WTC11 (cell line): ENCODE results near the gene MYCBPAP. TPM values are rescaled to one million over a fixed set of nuclear protein-coding genes. Genes with fewer than 3 reads are reported as not detected.

ENCODE experiments used
- ATAC-seq: fragments of 200-7000 bp; cut with Tn5 transposase; 2 replicates; pipeline ENCODE4 v1.10.0; 2021; ENCODE audit warnings: mild to moderate bottlenecking, moderate library complexity
- CTCF ChIA-PET: fragments of 300-600 bp; sonication (Branson Sonifier 250); formaldehyde crosslinking; loops from one replicate; lab custom pipeline; 2021; ENCODE audit warnings: antibody characterized with exemption; lab: Charles Lee
- POLR2A ChIA-PET: fragments of 350-600 bp; sonication (Branson Sonifier 250); formaldehyde crosslinking; loops from one replicate; lab custom pipeline; 2021; ENCODE audit warnings: antibody characterized with exemption; lab: Charles Lee
- DNase-seq: peaks from one replicate; pipeline ENCODE4 v3.0.0; 2021; ENCODE audit warnings: low spot score
- H3K27ac Mint-ChIP-seq: 2 replicates; pipeline ENCODE4 v1.8.0; 2021; ENCODE audit warnings: mixed read lengths
- H3K27me3 Mint-ChIP-seq: 2 replicates; pipeline ENCODE4 v1.8.0; 2021; ENCODE audit warnings: low read depth, mild to moderate bottlenecking, moderate library complexity, mixed read lengths
- H3K36me3 Mint-ChIP-seq: 2 replicates; pipeline ENCODE4 v1.8.0; 2021; ENCODE audit warnings: mixed read lengths
- H3K4me1 Mint-ChIP-seq: 2 replicates; pipeline ENCODE4 v1.8.0; 2022; ENCODE audit warnings: mixed read lengths
- H3K4me3 Mint-ChIP-seq: 2 replicates; pipeline ENCODE4 v1.8.0; 2021; ENCODE audit warnings: mild to moderate bottlenecking, moderate library complexity, mixed read lengths
- H3K9me3 Mint-ChIP-seq: 2 replicates; pipeline ENCODE4 v1.8.0; 2021; ENCODE audit warnings: mixed read lengths
- AFF4 ChIP-seq: sonication (generic); formaldehyde crosslinking; IDR thresholded peaks from 2 replicates; pipeline ENCODE4 v1.8.1; 2023; ENCODE audit warnings: mild to moderate bottlenecking, missing genetic modification reagents, borderline replicate concordance
- CREM ChIP-seq: sonication (generic); formaldehyde crosslinking; IDR thresholded peaks from 2 replicates; pipeline ENCODE4 v1.8.1; 2022; ENCODE audit warnings: mild to moderate bottlenecking, missing genetic modification reagents, moderate library complexity
- FOXP4 ChIP-seq: sonication (generic); formaldehyde crosslinking; IDR thresholded peaks from 2 replicates; pipeline ENCODE4 v1.8.0; 2022; ENCODE audit warnings: mild to moderate bottlenecking, missing genetic modification reagents
- GABPB1 ChIP-seq: sonication (generic); formaldehyde crosslinking; IDR thresholded peaks from 2 replicates; pipeline ENCODE4 v1.8.1; 2023; ENCODE audit warnings: mild to moderate bottlenecking, missing genetic modification reagents
- IRF1 ChIP-seq: sonication (generic); formaldehyde crosslinking; IDR thresholded peaks from 2 replicates; pipeline ENCODE4 v1.8.0; 2023; ENCODE audit warnings: missing genetic modification reagents
- KAT7 ChIP-seq: sonication (generic); formaldehyde crosslinking; IDR thresholded peaks from 2 replicates; pipeline ENCODE4 v1.8.1; 2023; ENCODE audit warnings: missing genetic modification reagents, mild to moderate bottlenecking, borderline replicate concordance
- MAX ChIP-seq: sonication (generic); formaldehyde crosslinking; IDR thresholded peaks from 2 replicates; pipeline ENCODE4 v1.8.0; 2022; ENCODE audit warnings: mild to moderate bottlenecking, missing genetic modification reagents
- OVOL2 ChIP-seq: fragments of 250-450 bp; sonication (Bioruptor Pico); IDR thresholded peaks from 2 replicates; pipeline ENCODE4 v1.9.0; 2021; ENCODE audit warnings: mild to moderate bottlenecking, borderline replicate concordance
- RORB ChIP-seq: fragments of 250-450 bp; sonication (Bioruptor Pico); IDR thresholded peaks from 2 replicates; pipeline ENCODE4 v1.9.0; 2021; ENCODE audit warnings: mild to moderate bottlenecking
- SMAD3 ChIP-seq: sonication (generic); formaldehyde crosslinking; IDR thresholded peaks from 2 replicates; pipeline ENCODE4 v1.8.0; 2022; ENCODE audit warnings: missing genetic modification reagents, mild to moderate bottlenecking, borderline replicate concordance
- SP1 ChIP-seq: sonication (generic); formaldehyde crosslinking; conservative IDR thresholded peaks from 2 replicates; pipeline ENCODE4 v1.8.1; 2022; ENCODE audit warnings: missing genetic modification reagents
- STAT6 ChIP-seq: sonication (generic); formaldehyde crosslinking; conservative IDR thresholded peaks from 2 replicates; pipeline ENCODE4 v1.8.1; 2023; ENCODE audit warnings: mild to moderate bottlenecking, low read depth, missing genetic modification reagents, moderate library complexity
- TCF7 ChIP-seq: sonication (generic); formaldehyde crosslinking; IDR thresholded peaks from 2 replicates; pipeline ENCODE4 v1.8.0; 2022; ENCODE audit warnings: mild to moderate bottlenecking, low read depth, missing genetic modification reagents, moderate library complexity
- TP53 ChIP-seq: sonication (generic); formaldehyde crosslinking; IDR thresholded peaks from 2 replicates; pipeline ENCODE4 v1.8.1; 2023; ENCODE audit warnings: mild to moderate bottlenecking, missing genetic modification reagents
- ZMAT4 ChIP-seq: fragments of 250-450 bp; sonication (Bioruptor Pico); IDR thresholded peaks from 2 replicates; pipeline ENCODE4 v1.9.0; 2021; ENCODE audit warnings: mild to moderate bottlenecking
- ZNF219 ChIP-seq: sonication (generic); formaldehyde crosslinking; IDR thresholded peaks from 2 replicates; pipeline ENCODE4 v1.8.0; 2023; ENCODE audit warnings: missing genetic modification reagents, mild to moderate bottlenecking, borderline replicate concordance
- ZNF416 ChIP-seq: fragments of 250-450 bp; sonication (Bioruptor Pico); IDR thresholded peaks from 2 replicates; pipeline ENCODE4 v1.9.0; 2021; ENCODE audit warnings: mild to moderate bottlenecking, inconsistent platforms
- ZNF512 ChIP-seq: sonication (generic); formaldehyde crosslinking; IDR thresholded peaks from 2 replicates; pipeline ENCODE4 v1.8.1; 2022; ENCODE audit warnings: missing genetic modification reagents, borderline replicate concordance
- total RNA-seq: library from RNA; stranded (reverse); gene quantifications from 3 replicates; pipeline ENCODE4 v1.2.3, GENCODE V29; 2021

The MYCBPAP gene
- total RNA-seq, 1 experiment from 2014 or later, result 5.7 TPM

- Mint-ChIP-seq H3K27me3 (peaks cover 5% of the 10 kb centered on the region; the same call in 1 of the 2 replicates), H3K4me1 (no peaks in the 10 kb centered on the region), H3K36me3 (no peaks in the 10 kb centered on the region), H3K4me3 (no peak overlapping the region), H3K27ac (no peak overlapping the region), H3K9me3 (no peaks in the 10 kb centered on the region)
- TF ChIP-seq ZMAT4 (CRISPR knock-in tag) (no peak), SMAD3 (CRISPR knock-in tag) (no peak), FOXP4 (CRISPR knock-in tag) (no peak), AFF4 (CRISPR knock-in tag) (no peak), ZNF512 (CRISPR knock-in tag) (no peak), CREM (CRISPR knock-in tag) (no peak), TP53 (CRISPR knock-in tag) (no peak), IRF1 (CRISPR knock-in tag) (no peak), KAT7 (CRISPR knock-in tag) (no peak), SP1 (no peak), GABPB1 (CRISPR knock-in tag) (no peak), ZNF416 (CRISPR knock-in tag) (no peak), STAT6 (CRISPR knock-in tag) (no peak), TCF7 (CRISPR knock-in tag) (no peak), MAX (no peak), ZNF219 (no peak), OVOL2 (CRISPR knock-in tag) (no peak), RORB (no peak)
- ATAC-seq, result no peak
- POLR2A ChIA-PET, result no interaction called here
- CTCF ChIA-PET, result interaction anchor here (1.7 kb wide), 1 partner anchor 11 kb away, joined by 5 read pairs; no protein-coding TSS in a partner anchor
- no peak for DNase-seq
Measured at GRCh38 chr17:50461550-50462132, 46.6 kb upstream of the MYCBPAP start.
